ENCODE measurements around the gene PTGIR.

DNA sequence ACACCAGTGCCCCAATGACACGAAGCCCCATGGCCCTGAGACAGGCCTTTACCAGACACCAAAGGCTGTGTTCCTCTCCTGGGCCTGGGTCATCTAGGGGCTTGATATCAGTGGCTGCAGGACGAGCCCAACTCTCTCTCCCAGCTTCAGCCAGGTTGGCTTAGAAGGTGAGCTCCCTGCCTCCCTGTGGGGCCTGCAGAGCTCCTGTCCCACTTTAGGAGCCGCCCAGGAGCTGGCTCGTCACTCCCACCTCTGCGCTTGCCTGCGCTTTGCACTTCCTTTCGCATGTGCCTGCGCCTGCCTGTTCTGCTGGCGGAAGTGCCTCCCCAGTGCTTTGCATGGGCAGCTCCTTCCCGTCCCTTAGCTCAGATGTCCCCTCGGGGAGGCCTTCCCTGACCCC lies 18.9 kb downstream of the PTGIR start:
- TF ChIP-seq, protein P1, sequence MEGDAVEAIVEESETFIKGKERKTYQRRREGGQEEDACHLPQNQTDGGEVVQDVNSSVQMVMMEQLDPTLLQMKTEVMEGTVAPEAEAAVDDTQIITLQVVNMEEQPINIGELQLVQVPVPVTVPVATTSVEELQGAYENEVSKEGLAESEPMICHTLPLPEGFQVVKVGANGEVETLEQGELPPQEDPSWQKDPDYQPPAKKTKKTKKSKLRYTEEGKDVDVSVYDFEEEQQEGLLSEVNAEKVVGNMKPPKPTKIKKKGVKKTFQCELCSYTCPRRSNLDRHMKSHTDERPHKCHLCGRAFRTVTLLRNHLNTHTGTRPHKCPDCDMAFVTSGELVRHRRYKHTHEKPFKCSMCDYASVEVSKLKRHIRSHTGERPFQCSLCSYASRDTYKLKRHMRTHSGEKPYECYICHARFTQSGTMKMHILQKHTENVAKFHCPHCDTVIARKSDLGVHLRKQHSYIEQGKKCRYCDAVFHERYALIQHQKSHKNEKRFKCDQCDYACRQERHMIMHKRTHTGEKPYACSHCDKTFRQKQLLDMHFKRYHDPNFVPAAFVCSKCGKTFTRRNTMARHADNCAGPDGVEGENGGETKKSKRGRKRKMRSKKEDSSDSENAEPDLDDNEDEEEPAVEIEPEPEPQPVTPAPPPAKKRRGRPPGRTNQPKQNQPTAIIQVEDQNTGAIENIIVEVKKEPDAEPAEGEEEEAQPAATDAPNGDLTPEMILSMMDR (IDR thresholded peaks at IDR 0.05), result no peak
- no peak for TF ChIP-seq EP300 (IDR thresholded peaks at IDR 0.05)
- no peak for TF ChIP-seq POLR2A (IDR thresholded peaks at IDR 0.05)

All from ovary (tissue), 3 donors.